Measurements from ENCODE around the gene CCDC102B.

CCDC102B gene

GRCh38 chr18:68818584-68818983 lies 20.7 kb downstream of the CCDC102B start:
- H3K27me3 ChIP-seq (ENCODE audit: control insufficient read depth, insufficient read depth, low read length) = no peaks in the 10 kb centered on the region
- H3K4me2 ChIP-seq (ENCODE audit: low read length) = no peak overlapping the region
- no peak overlapping the region for H3K9ac ChIP-seq
- no peaks in the 10 kb centered on the region for H3K4me1 ChIP-seq
- H3K79me2 ChIP-seq = no peaks in the 10 kb centered on the region
- H3K9me3 ChIP-seq (ENCODE audit: control insufficient read depth, low read length) = no peaks in the 10 kb centered on the region
- no peak overlapping the region for H3K4me3 ChIP-seq (ENCODE audit: low read depth, low read length)
- H3K27ac ChIP-seq = no peak overlapping the region
- TF ChIP-seq CTCF (IDR thresholded peaks at IDR 0.05) = no peak
- H2AFZ ChIP-seq = no peak overlapping the region
- H3K36me3 ChIP-seq (ENCODE audit: control insufficient read depth, insufficient read depth, low read length) = no peaks in the 10 kb centered on the region

GRCh38 chr18:68822926-68823325 lies 25.0 kb downstream of the CCDC102B start:
- H3K9ac ChIP-seq = no peak overlapping the region
- no peak for TF ChIP-seq CTCF (IDR thresholded peaks at IDR 0.05)
- H3K79me2 ChIP-seq = no peaks in the 10 kb centered on the region

GRCh38 chr18:68826121-68826520 lies 28.2 kb downstream of the CCDC102B start:
- Histone ChIP-seq H3K27ac (no peak overlapping the region), H3K4me3 (ENCODE audit: low read depth, low read length) (no peak overlapping the region), H3K4me2 (ENCODE audit: low read length) (no peak overlapping the region), H3K9ac (no peak overlapping the region), H3K79me2 (no peaks in the 10 kb centered on the region), H3K9me3 (ENCODE audit: control insufficient read depth, low read length) (no peaks in the 10 kb centered on the region), H3K27me3 (ENCODE audit: control insufficient read depth, insufficient read depth, low read length) (no peaks in the 10 kb centered on the region), H3K36me3 (ENCODE audit: control insufficient read depth, insufficient read depth, low read length) (no peaks in the 10 kb centered on the region), H2AFZ (no peak overlapping the region), H3K4me1 (no peaks in the 10 kb centered on the region)
- no peak for TF ChIP-seq CTCF (IDR thresholded peaks at IDR 0.05)

More at GRCh38 chr18:68822926-68823325, 25.0 kb downstream of the CCDC102B start:
- Histone ChIP-seq H2AFZ (no peak overlapping the region), H3K27me3 (ENCODE audit: control insufficient read depth, insufficient read depth, low read length) (no peaks in the 10 kb centered on the region), H3K4me2 (ENCODE audit: low read length) (no peak overlapping the region), H3K27ac (no peak overlapping the region), H3K4me3 (ENCODE audit: low read depth, low read length) (no peak overlapping the region), H3K36me3 (ENCODE audit: control insufficient read depth, insufficient read depth, low read length) (no peaks in the 10 kb centered on the region), H3K9me3 (ENCODE audit: control insufficient read depth, low read length) (no peaks in the 10 kb centered on the region), H3K4me1 (no peaks in the 10 kb centered on the region)

- no peak overlapping the region for H3K9ac ChIP-seq
- no peak overlapping the region for H3K4me3 ChIP-seq (ENCODE audit: low read depth, low read length)
- no peaks in the 10 kb centered on the region for H3K4me1 ChIP-seq
- TF ChIP-seq CTCF (IDR thresholded peaks at IDR 0.05) = no peak
- H3K36me3 ChIP-seq (ENCODE audit: control insufficient read depth, insufficient read depth, low read length) = no peaks in the 10 kb centered on the region
- no peaks in the 10 kb centered on the region for H3K27me3 ChIP-seq (ENCODE audit: control insufficient read depth, insufficient read depth, low read length)
- no peak overlapping the region for H3K27ac ChIP-seq
- no peak overlapping the region for H2AFZ ChIP-seq
- H3K79me2 ChIP-seq = no peaks in the 10 kb centered on the region
- H3K4me2 ChIP-seq (ENCODE audit: low read length) = no peak overlapping the region
- H3K9me3 ChIP-seq (ENCODE audit: control insufficient read depth, low read length) = no peaks in the 10 kb centered on the region
These were observed 32.6 kb downstream of the CCDC102B start for GRCh38 chr18:68830256-68831045.

GRCh38 chr18:68833756-68834155 lies 35.9 kb downstream of the CCDC102B start:
- no peak for TF ChIP-seq CTCF (IDR thresholded peaks at IDR 0.05)
- H3K79me2 ChIP-seq = no peaks in the 10 kb centered on the region
- no peak overlapping the region for H3K4me3 ChIP-seq (ENCODE audit: low read depth, low read length)
- H3K27ac ChIP-seq = no peak overlapping the region
- H3K4me2 ChIP-seq (ENCODE audit: low read length) = no peak overlapping the region
- no peaks in the 10 kb centered on the region for H3K4me1 ChIP-seq
- H3K9ac ChIP-seq = no peak overlapping the region
- H2AFZ ChIP-seq = no peak overlapping the region
- H3K9me3 ChIP-seq (ENCODE audit: control insufficient read depth, low read length) = no peaks in the 10 kb centered on the region
- H3K27me3 ChIP-seq (ENCODE audit: control insufficient read depth, insufficient read depth, low read length) = no peaks in the 10 kb centered on the region
- H3K36me3 ChIP-seq (ENCODE audit: control insufficient read depth, insufficient read depth, low read length) = no peaks in the 10 kb centered on the region

All from parathyroid adenoma (tissue), 2 donors.